GM11168 (cell line): ENCODE measurements around the gene HERPUD1.
"Not testable (repeated sequence)": the region's sequence is repeated elsewhere in the genome, so short reads cannot be mapped to it uniquely, and the experiment has no call there.

Source experiments
- in situ Hi-C: fragments of 300-500 bp; cut with MboI; formaldehyde crosslinking; loops from one replicate; pipeline ENCODE4 v1.12.0; 2022; ENCODE audit warnings: low sequenced_read_pairs; ENCODE audit not compliant: unreplicated experiment

The HERPUD1 gene

DNA sequence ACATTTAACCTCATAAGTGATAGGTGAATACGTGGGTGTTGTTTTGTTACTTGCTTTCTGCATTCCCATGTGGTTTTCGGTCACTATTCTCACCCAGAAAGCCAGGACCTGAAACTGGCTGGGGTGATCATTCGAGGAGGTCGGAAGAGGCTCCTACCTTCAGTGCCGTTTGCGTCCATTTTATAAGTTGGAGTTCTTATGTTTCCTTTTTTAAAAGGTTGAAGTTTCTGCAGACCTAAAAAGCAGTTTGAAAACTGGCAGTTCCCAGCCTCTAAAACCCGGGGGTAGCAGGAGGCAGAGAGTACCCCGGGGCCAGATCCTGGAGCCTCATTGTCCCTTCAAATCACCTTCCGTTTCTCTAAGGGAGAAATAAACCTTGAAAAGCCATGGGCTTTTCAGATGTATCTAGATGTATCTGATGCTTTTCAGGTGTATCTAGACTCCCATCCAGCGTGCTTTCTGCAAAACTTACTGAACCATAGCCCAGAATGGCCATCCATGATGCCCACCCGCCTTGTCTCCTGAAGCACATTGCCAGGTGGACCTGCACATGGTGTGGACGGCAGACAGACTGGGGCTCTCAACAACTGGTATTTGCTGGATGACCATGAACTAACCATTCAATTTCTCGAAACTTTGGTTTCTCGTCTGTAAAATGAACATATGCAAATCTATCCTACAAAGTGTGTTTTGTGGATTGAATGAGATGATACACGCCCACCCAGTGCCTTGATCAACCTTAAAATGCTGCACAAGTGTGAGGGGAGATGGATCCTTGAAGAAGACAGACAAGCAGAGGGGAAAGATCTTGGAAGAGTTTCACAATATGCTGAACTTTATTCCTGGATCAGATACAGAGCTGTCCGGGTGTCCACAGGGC, 58.7 kb downstream of the HERPUD1 start:
- in situ Hi-C loops: no loop called here

DNA sequence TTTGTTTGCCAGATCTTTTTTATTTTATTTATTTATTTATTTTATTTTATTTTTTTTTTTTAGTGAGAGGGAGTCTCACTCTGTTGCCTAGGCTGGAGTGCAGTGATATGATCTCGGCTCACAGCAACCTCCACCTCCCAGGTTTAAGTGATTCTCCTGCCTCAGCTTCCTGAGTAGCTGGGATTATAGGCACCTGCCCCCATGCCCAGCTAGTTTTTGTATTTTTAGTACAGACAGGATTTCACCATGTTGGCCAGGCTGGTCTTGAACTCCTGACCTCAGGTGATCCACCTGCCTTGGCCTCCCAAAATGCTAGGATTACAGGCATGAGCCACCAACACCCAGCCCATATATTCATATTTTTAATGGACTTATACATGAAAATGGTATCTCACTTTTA, 60.5 kb downstream of the HERPUD1 start:
- in situ Hi-C loops: not testable (repeated sequence)

DNA sequence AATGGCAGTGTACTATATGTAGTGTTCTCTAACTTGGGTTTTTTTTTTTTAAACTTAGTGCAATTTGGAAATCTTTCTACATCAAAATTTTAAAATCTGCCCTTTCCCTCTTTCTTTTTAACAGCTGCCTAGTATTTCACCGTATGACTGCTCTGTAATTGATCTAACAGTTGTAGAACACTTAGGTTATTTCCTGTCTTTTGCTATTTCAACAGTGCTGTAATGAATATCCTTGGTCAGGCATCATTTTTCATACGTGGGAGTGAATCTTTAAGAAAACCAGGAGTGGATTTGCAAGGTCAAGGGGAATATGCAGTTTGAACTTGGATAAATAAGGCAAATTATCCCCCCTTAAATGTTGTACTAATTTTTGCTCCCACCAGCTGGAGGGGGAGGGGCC, 61.3 kb downstream of the HERPUD1 start:
- in situ Hi-C loops: no loop called here

DNA sequence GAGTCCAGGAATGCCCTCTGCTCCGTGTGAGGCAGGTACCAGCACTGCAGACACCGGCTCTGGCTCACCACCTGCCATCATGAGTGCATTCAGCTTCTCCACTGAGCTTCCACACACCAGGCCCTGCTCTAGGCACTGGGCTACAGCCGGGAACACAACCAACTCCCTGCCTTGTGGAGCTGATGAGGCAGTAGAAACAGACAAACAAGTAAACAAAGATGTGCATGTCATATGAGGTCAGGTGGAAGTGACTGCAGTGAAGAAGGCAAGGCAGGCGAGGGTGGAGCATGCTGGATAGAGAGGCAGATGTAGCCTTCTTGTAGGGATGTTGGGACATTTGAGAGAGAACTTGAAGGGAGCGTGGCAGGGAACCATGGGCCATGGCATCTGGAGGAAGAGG, 62.4 kb downstream of the HERPUD1 start:
- in situ Hi-C loops: no loop called here
